IMR-90 (cell line): ENCODE results near the gene ARMH3. TPM values are rescaled to one million over a fixed set of nuclear protein-coding genes. Genes with fewer than 3 reads are reported as not detected.

ENCODE experiments used
- ATAC-seq: fragments of 200-7000 bp; cut with Tn5 transposase; 2 replicates; pipeline ENCODE4 v1.9.1; 2020; ENCODE audit warnings: low read depth, mild to moderate bottlenecking, moderate library complexity
- BruUV-seq: library from RNA; stranded (reverse); fragments of 400-500 nt; replicated peaks from 2 replicates; lab custom pipeline; 2021; lab: Mats Ljungman, UMichigan
- CTCF ChIA-PET: fragments of 300-600 bp; formaldehyde crosslinking; extraction: SDS; loops from one replicate; lab custom pipeline; 2021; ENCODE audit warnings: antibody characterized with exemption; lab: Yijun Ruan, JAX
- POLR2A ChIA-PET: fragments of 300-600 bp; sonication (Branson Sonifier 250); formaldehyde crosslinking; loops from one replicate; lab custom pipeline; 2022; ENCODE audit warnings: antibody characterized with exemption; ENCODE audit not compliant: unreplicated experiment; lab: Charles Lee
- DNase-seq: peaks from one replicate; pipeline ENCODE4 v3.0.0; 2013
- H2AFZ ChIP-seq: replicated peaks from 2 replicates; pipeline ENCODE3; 2013; ENCODE audit warnings: low read length, mild to moderate bottlenecking; ENCODE audit not compliant: poor library complexity
- H2AK5ac ChIP-seq: 2 replicates; pipeline ENCODE4 v1.6.1; 2013; ENCODE audit warnings: low read depth, low read length, inconsistent platforms
- H2AK9ac ChIP-seq: replicated peaks from 2 replicates; pipeline ENCODE3; 2013; ENCODE audit warnings: mild to moderate bottlenecking, low read depth, low read length, moderate library complexity; ENCODE audit not compliant: poor library complexity
- H2BK120ac ChIP-seq: 2 replicates; pipeline ENCODE4 v1.6.1; 2013; ENCODE audit warnings: low read depth, low read length, inconsistent platforms
- H2BK15ac ChIP-seq: 3 replicates; pipeline ENCODE4 v1.6.1; 2013; ENCODE audit warnings: low read depth, low read length, inconsistent platforms
- H2BK20ac ChIP-seq: 2 replicates; pipeline ENCODE4 v1.6.1; 2013; ENCODE audit warnings: low read depth, mild to moderate bottlenecking, inconsistent platforms, low read length, moderate library complexity
- H2BK5ac ChIP-seq: 2 replicates; pipeline ENCODE4 v1.6.1; 2013; ENCODE audit warnings: mild to moderate bottlenecking, low read depth, low read length, inconsistent platforms; ENCODE audit not compliant: poor library complexity, severe bottlenecking
- H3K14ac ChIP-seq: replicated peaks from 2 replicates; pipeline ENCODE4 v1.6.1; 2013; ENCODE audit warnings: low read depth, low read length, inconsistent platforms
- H3K18ac ChIP-seq: 2 replicates; pipeline ENCODE4 v1.6.1; 2013; ENCODE audit warnings: low read depth, low read length, control low read depth
- H3K23ac ChIP-seq: 2 replicates; pipeline ENCODE4 v1.6.1; 2013; ENCODE audit warnings: low read depth, low read length, inconsistent platforms
- H3K27ac ChIP-seq: 2 replicates; pipeline ENCODE4 v1.5.1; 2013; ENCODE audit warnings: mild to moderate bottlenecking, control low read depth, low read length; ENCODE audit not compliant: insufficient read depth
- H3K27me3 ChIP-seq: 2 replicates; pipeline ENCODE4 v1.6.1; 2013; ENCODE audit warnings: low read length; ENCODE audit not compliant: control insufficient read depth, insufficient read depth
- H3K36me3 ChIP-seq: 2 replicates; pipeline ENCODE4 v1.6.1; 2013; ENCODE audit warnings: low read length, mixed read lengths; ENCODE audit not compliant: control insufficient read depth, insufficient read depth
- H3K4ac ChIP-seq: 2 replicates; pipeline ENCODE4 v1.6.1; 2013; ENCODE audit warnings: low read depth, low read length, inconsistent platforms
- H3K4me1 ChIP-seq: 2 replicates; pipeline ENCODE4 v1.6.1; 2013; ENCODE audit warnings: low read length, mixed read lengths; ENCODE audit not compliant: control insufficient read depth, insufficient read depth
- H3K4me2 ChIP-seq: 2 replicates; pipeline ENCODE4 v1.6.1; 2013; ENCODE audit warnings: low read depth, mild to moderate bottlenecking, control low read depth, low read length, moderate library complexity
- H3K4me3 ChIP-seq: 2 replicates; pipeline ENCODE4 v1.5.1; 2013; ENCODE audit warnings: low read depth, mild to moderate bottlenecking, control low read depth, low read length, moderate library complexity; ENCODE audit not compliant: insufficient read depth
- H3K56ac ChIP-seq: 2 replicates; pipeline ENCODE4 v1.6.1; 2013; ENCODE audit warnings: low read length, inconsistent platforms; ENCODE audit not compliant: insufficient read depth; ENCODE audit errors: extremely low read depth
- H3K79me1 ChIP-seq, 2 experiments: 2 replicates each; pipeline ENCODE4 v1.6.1; 2013; ENCODE audit warnings: low read length in 2 of 2, inconsistent platforms in 1 of 2, low read depth in 1 of 2
- H3K9ac ChIP-seq: 2 replicates; pipeline ENCODE4 v1.6.1; 2013; ENCODE audit warnings: low read depth, low read length, control low read depth
- H3K9me1 ChIP-seq: 2 replicates; pipeline ENCODE4 v1.6.1; 2013; ENCODE audit warnings: low read length, inconsistent platforms; ENCODE audit not compliant: insufficient read depth
- H3K9me3 ChIP-seq: 2 replicates; pipeline ENCODE4 v1.6.1; 2013; ENCODE audit warnings: low read length; ENCODE audit not compliant: control insufficient read depth, insufficient read depth
- H4K20me1 ChIP-seq: 2 replicates; pipeline ENCODE4 v1.6.1; 2013; ENCODE audit warnings: low read length, inconsistent platforms; ENCODE audit not compliant: insufficient read depth
- H4K5ac ChIP-seq: 2 replicates; pipeline ENCODE4 v1.6.1; 2013; ENCODE audit warnings: mild to moderate bottlenecking, low read depth, low read length, control low read depth
- H4K8ac ChIP-seq, 2 experiments: 2 replicates each; pipeline ENCODE4 v1.6.1; 2013; ENCODE audit warnings: low read depth in 2 of 2, low read length in 2 of 2, control low read depth in 1 of 2, inconsistent platforms in 1 of 2
- H4K91ac ChIP-seq: 2 replicates; pipeline ENCODE4 v1.6.1; 2013; ENCODE audit warnings: low read depth, low read length, inconsistent platforms; ENCODE audit not compliant: insufficient read depth
- CEBPB ChIP-seq: IDR thresholded peaks from 2 replicates; pipeline ENCODE4 v1.6.1; 2012; ENCODE audit warnings: low read depth, low read length, improper control_type of control experiment
- MAFK ChIP-seq: IDR thresholded peaks from 2 replicates; pipeline ENCODE4 v1.6.1; 2012; ENCODE audit warnings: low read depth, low read length, improper control_type of control experiment
- SMC3 ChIP-seq: fragments of 150-350 bp; IDR thresholded peaks from 2 replicates; pipeline ENCODE4 v1.6.1; 2016; ENCODE audit warnings: low read depth, mild to moderate bottlenecking, antibody characterized with exemption, low read length, moderate library complexity
- WGBS, 2 experiments: methylation state at CpG; one replicate each; pipeline versions ENCODE4 v1.1.5 to v1.1.7; 2013; ENCODE audit warnings: missing lambda C conversion rate in 2 of 2; ENCODE audit not compliant: insufficient read length in 1 of 2; ENCODE audit errors: extremely low coverage in 2 of 2; 5-methylcytosine and 5-hydroxymethylcytosine counted together
- dilution Hi-C: fragments of 300-500 bp; cut with HindIII; formaldehyde crosslinking; loops from one replicate; pipeline ENCODE4 v1.14.3; 2018; ENCODE audit warnings: low sequenced_read_pairs; ENCODE audit not compliant: unreplicated experiment
- in situ Hi-C: fragments of 300-500 bp; cut with MboI; formaldehyde crosslinking; loops from 3 replicates; pipeline ENCODE4 v1.14.3; 2019; ENCODE audit warnings: low sequenced_read_pairs, inconsistent platforms, mixed read lengths
- intact Hi-C: fragments of 100-400 bp; cut with micrococcal nuclease; formaldehyde crosslinking; loops from 2 replicates; pipeline ENCODE4 v1.10.0; 2022
- polyA plus RNA-seq, 3 experiments: library from polyadenylated mRNA; depleted of rRNA; stranded (reverse); fragments of >200 nt; gene quantifications; 2 replicates each; pipeline ENCODE4 v1.2.3, GENCODE V29; 2012; ENCODE audit warnings: low replicate concordance in 1 of 3
- total RNA-seq: library from RNA; depleted of rRNA; stranded (reverse); fragments of >200 nt; gene quantifications from 2 replicates; pipeline ENCODE4 v1.2.3, GENCODE V29; 2012
- TF ChIP-seq, protein P1 (sequence below): fragments of 150-350 bp; IDR thresholded peaks from 2 replicates; pipeline ENCODE4 v1.6.1; 2016; ENCODE audit warnings: low read depth, mild to moderate bottlenecking, low read length, moderate library complexity, borderline replicate concordance

Gene ARMH3
- total and polyA plus RNA-seq, 2 of the 4 experiments (the other 2 are of a cell fraction), result 12.1 to 13.1 TPM

DNA sequence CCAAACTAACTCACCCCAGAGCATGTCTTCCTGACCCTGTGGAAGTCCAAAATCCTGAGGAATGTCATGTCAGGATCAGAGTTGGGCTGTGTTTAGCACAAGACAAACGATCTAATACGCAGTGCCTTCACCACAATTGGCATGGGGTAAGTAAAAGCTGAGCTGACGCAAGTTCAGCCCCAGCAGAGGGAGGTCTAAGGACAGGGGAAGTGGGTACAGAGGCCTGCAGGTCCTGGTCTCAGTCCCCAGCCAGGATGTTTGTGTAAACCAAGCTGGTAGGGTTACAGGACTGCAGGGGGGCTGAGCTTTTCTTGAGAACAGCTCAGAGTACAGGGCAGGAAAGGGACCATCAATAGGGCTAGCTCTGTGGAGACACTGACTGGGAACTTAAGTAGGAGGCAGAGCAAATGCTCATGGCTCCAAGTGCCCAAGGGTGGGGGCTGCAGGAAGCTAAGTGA, 207.1 kb downstream of the ARMH3 start:
- Histone ChIP-seq H4K91ac (no peak overlapping the region), H2BK15ac (no peak overlapping the region), H3K27me3 (no peaks in the 10 kb centered on the region), H2BK20ac (no peak overlapping the region), H4K8ac (no peak overlapping the region), H2BK5ac (no peak overlapping the region), H3K14ac (no peak overlapping the region; the same call in 1 of the 2 replicates), H3K9ac (no peak overlapping the region), H4K20me1 (peaks cover 24% of the 10 kb centered on the region; the same call in 1 of the 2 replicates), H2BK120ac (no peak overlapping the region), H3K56ac (no peak overlapping the region), H2AK5ac (no peak overlapping the region; the same call in 1 of the 2 replicates), H3K27ac (no peak overlapping the region), H3K4ac (no peak overlapping the region), H2AK9ac (peak overlapping the region; percentile 63), H3K9me1 (peaks cover 17% of the 10 kb centered on the region), H3K18ac (no peak overlapping the region), H3K9me3 (no peaks in the 10 kb centered on the region), H4K5ac (no peak overlapping the region), H3K4me2 (no peak overlapping the region), H3K4me1 (peaks cover 6% of the 10 kb centered on the region; the same call in 1 of the 2 replicates), H3K4me3 (no peak overlapping the region), H2AFZ (no peak overlapping the region), H3K79me1 (no peaks in the 10 kb centered on the region; a peak in 1 of 4 replicates), H3K23ac (no peak overlapping the region; the same call in 1 of the 2 replicates), H3K36me3 (peaks cover 4% of the 10 kb centered on the region; the same call in 1 of the 2 replicates)
- intact Hi-C loops (no loop called here), dilution Hi-C loops (no loop called here), in situ Hi-C loops (no loop called here)
- ATAC-seq (peak; percentile 69), DNase-seq (no peak)
- WGBS, 2 experiments, result 80% methylated on average over 1 of the region's 3 CpGs; no CpG with 5 or more reads in 1 of the 2 experiments
- no peak for TF ChIP-seq SMC3
- TF ChIP-seq MAFK, result no peak
- TF ChIP-seq, protein P1, sequence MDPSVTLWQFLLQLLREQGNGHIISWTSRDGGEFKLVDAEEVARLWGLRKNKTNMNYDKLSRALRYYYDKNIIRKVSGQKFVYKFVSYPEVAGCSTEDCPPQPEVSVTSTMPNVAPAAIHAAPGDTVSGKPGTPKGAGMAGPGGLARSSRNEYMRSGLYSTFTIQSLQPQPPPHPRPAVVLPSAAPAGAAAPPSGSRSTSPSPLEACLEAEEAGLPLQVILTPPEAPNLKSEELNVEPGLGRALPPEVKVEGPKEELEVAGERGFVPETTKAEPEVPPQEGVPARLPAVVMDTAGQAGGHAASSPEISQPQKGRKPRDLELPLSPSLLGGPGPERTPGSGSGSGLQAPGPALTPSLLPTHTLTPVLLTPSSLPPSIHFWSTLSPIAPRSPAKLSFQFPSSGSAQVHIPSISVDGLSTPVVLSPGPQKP, result no peak
- TF ChIP-seq CEBPB, result no peak
- ChIA-PET CTCF (interaction anchor here (1.1 to 1.5 kb wide), 5 partner anchors 8 to 223 kb away, joined by 3 to 6 read pairs (median 4); no protein-coding TSS in a partner anchor), POLR2A (interaction anchor here (1.3 kb wide), 1 partner anchor 161 kb away, joined by 3 read pairs; no protein-coding TSS in a partner anchor)
- BruUV-seq, result no TSS peak
